Measurements from ENCODE around the gene S100A10. TPM values are rescaled to one million over a fixed set of nuclear protein-coding genes. Genes with fewer than 3 reads are reported as not detected.
A peak's percentile ranks its signal among the peaks of the same experiment; 100 is the strongest.

Gene S100A10
- total RNA-seq, 3 donors from 2014 or later (not counting 1 experiment from before 2014, with no cell fraction given) = 142 to 200 (median 183) TPM

DNA sequence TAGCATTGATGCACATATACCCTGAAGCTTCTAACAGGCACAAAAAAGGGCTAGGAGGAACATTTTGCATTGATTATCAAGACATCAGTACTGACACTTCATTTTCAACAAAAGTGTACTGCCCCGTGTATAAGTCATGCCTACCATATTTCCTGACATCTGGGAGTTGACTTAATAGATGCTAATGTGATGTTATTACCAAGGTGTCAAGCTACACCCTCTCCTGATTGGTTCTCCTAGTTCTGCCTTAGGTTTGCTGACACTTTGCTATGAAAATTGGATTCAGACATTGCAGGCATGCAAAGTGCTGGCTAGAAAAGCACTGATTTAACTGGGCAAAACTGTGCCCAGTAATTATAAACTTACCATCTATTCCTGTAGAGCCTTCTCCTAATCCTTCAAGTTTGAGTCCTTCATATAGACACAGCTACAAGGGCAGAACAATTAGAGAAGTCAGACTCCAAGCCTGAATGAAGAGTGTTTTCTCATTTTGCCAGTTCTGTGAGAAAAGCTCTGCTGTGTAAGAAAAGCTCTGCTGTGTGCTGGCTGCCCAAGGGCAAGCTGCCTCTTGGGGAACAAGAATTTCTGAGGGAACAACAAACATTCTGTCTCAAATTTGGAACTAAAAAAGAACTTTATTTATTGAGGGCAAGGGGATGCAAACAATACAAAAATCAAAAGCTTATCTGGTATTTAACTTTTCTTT lies 11.2 kb downstream of the S100A10 start:
- H3K4me3 ChIP-seq (ENCODE audit: low read length) = no peak overlapping the region
- ATAC-seq (no peak), DNase-seq (no peak)
- no peak for TF ChIP-seq CTCF (IDR thresholded peaks at IDR 0.05)
- H3K9me3 Mint-ChIP-seq = no peaks in the 10 kb centered on the region
- no peaks in the 10 kb centered on the region for H3K27me3 Mint-ChIP-seq (ENCODE audit: low read depth in 2 of 2)
- WGBS (ENCODE audit: insufficient coverage) = 89% methylated on average over 1 of the region's 1 CpG
- no peak overlapping the region for H3K4me3 Mint-ChIP-seq
- no peaks in the 10 kb centered on the region for H3K9me3 ChIP-seq (ENCODE audit: control insufficient read depth, insufficient read depth, low read length)
- H3K4me1 Mint-ChIP-seq = peaks cover 29 to 31% of the 10 kb centered on the region in 2 donors
- no peak overlapping the region for H3K27ac ChIP-seq (ENCODE audit: low read length)
- H3K36me3 Mint-ChIP-seq = peaks cover 17% of the 10 kb centered on the region
- H3K27me3 ChIP-seq (ENCODE audit: control insufficient read depth, insufficient read depth, low read length) = no peaks in the 10 kb centered on the region
- H3K36me3 ChIP-seq (ENCODE audit: control insufficient read depth, insufficient read depth, low read length) = peaks cover 49% of the 10 kb centered on the region
- intact Hi-C loops (cut with micrococcal nuclease) = no loop called here
- peak overlapping the region in 1 of 2 donors; percentile 40 for H3K27ac Mint-ChIP-seq
- H3K4me1 ChIP-seq (ENCODE audit: control insufficient read depth, insufficient read depth, low read length) = peaks cover 16% of the 10 kb centered on the region

DNA sequence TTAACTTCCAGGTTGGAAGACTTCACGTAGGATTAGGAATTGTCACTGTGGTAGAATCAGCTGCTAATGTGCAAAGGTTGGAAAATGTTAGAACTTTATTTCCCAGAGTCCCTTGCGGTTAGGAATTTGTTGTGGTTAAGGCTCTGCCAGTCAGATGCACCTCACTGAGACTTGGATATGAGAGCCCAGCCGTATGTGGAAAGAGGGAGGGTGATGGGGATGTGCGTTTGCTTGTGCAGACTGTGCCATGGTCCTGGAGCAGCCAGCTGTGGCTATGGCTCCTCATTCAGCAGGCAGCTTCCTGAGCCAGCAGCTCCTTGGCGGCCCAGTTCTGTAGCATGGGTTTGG lies 12.5 kb downstream of the S100A10 start:
- ATAC-seq (no peak), DNase-seq (no peak)
- WGBS (ENCODE audit: insufficient coverage) = 96% methylated on average over 5 of the region's 5 CpGs
- no peaks in the 10 kb centered on the region for H3K9me3 ChIP-seq (ENCODE audit: control insufficient read depth, insufficient read depth, low read length)
- Mint-ChIP-seq H3K27me3 (ENCODE audit: low read depth in 2 of 2) (no peaks in the 10 kb centered on the region), H3K4me1 (peaks cover 26 to 29% of the 10 kb centered on the region in 2 donors), H3K27ac (no peak overlapping the region), H3K9me3 (no peaks in the 10 kb centered on the region), H3K36me3 (peaks cover 17% of the 10 kb centered on the region), H3K4me3 (no peak overlapping the region)
- no peak overlapping the region for H3K4me3 ChIP-seq (ENCODE audit: low read length)
- peaks cover 16% of the 10 kb centered on the region for H3K4me1 ChIP-seq (ENCODE audit: control insufficient read depth, insufficient read depth, low read length)
- TF ChIP-seq CTCF (IDR thresholded peaks at IDR 0.05) = no peak
- H3K36me3 ChIP-seq (ENCODE audit: control insufficient read depth, insufficient read depth, low read length) = peaks cover 49% of the 10 kb centered on the region
- H3K27me3 ChIP-seq (ENCODE audit: control insufficient read depth, insufficient read depth, low read length) = no peaks in the 10 kb centered on the region
- intact Hi-C loops (cut with micrococcal nuclease) = no loop called here
- no peak overlapping the region for H3K27ac ChIP-seq (ENCODE audit: low read length)

GRCh38 chr1:151980287-151981177 lies 13.1 kb downstream of the S100A10 start:
- H3K27ac ChIP-seq (ENCODE audit: low read length) = no peak overlapping the region
- Mint-ChIP-seq H3K4me1 (peaks cover 26 to 29% of the 10 kb centered on the region in 2 donors), H3K36me3 (peaks cover 17% of the 10 kb centered on the region), H3K4me3 (no peak overlapping the region), H3K9me3 (no peaks in the 10 kb centered on the region), H3K27ac (no peak overlapping the region), H3K27me3 (ENCODE audit: low read depth in 2 of 2) (no peaks in the 10 kb centered on the region)
- H3K4me3 ChIP-seq (ENCODE audit: low read length) = no peak overlapping the region
- no peaks in the 10 kb centered on the region for H3K27me3 ChIP-seq (ENCODE audit: control insufficient read depth, insufficient read depth, low read length)
- TF ChIP-seq CTCF (IDR thresholded peaks at IDR 0.05) = no peak
- H3K36me3 ChIP-seq (ENCODE audit: control insufficient read depth, insufficient read depth, low read length) = peaks cover 44% of the 10 kb centered on the region
- DNase-seq (no peak), ATAC-seq (no peak)
- WGBS (ENCODE audit: insufficient coverage) = 95% methylated on average over 5 of the region's 5 CpGs
- no peaks in the 10 kb centered on the region for H3K9me3 ChIP-seq (ENCODE audit: control insufficient read depth, insufficient read depth, low read length)
- intact Hi-C loops (cut with micrococcal nuclease) = no loop called here
- peaks cover 16% of the 10 kb centered on the region for H3K4me1 ChIP-seq (ENCODE audit: control insufficient read depth, insufficient read depth, low read length)

Measured in natural killer cell (primary cell).